HUDEP-2 (cell line): ENCODE data around the gene HBM.
"Not testable (repeated sequence)": the region's sequence is repeated elsewhere in the genome, so short reads cannot be mapped to it uniquely, and the experiment has no call there.

Source experiments
- DNase-seq, 76 experiments: peaks; one replicate each; lab custom pipeline; 2025; ENCODE audit not compliant: unreplicated experiment in 76 of 76; lab: John Stamatoyannopoulos, UW

HBM gene

DNA sequence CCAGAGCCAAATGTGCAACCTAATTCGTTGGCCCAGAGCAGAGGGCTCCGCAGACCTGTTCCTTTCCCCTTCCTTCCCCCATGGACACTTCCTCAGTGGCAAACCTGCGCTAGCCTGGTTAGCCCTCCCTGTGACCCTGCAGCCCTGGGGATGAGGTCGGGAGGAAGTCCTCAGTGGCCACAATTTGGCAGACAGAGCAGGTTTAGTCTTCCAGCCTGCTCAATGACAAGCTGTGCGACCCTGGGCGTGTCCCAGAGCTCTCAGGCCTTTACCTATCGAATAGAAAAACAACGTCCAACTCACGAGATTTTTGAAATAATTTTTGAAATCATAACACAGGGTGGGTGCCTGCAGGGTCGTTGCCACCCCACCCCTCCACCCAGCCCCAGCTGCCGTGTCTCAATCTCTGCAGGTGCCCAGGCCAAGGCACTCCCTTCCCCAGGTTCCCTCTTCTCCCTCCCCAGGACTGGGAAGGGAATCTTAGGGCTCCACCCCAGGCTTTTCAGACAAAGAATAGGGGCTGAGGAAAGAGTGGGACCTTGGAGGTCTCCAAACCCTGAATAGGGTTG lies 1.4 kb downstream of the HBM start:
- peak in 4 of 76 experiments; percentile 24 to 73 (median 34) for DNase-seq

DNA sequence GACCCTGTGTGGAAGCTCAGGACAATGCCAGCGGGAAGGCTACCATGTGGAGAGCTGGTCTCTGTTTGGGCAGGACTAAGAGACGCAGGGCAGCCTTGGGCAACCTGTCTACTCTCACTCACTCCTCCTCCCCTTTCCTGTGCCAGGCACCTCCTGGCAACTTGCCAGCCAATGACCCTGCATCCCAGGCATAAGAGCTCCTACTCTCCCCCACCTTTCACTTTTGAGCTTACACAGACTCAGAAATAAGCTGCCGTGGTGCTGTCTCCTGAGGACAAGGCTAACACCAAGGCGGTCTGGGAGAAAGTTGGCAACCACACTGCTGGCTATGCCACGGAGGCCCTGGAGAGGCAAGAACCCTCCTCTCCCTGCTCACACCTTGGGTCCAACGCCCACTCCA lies 2.6 kb downstream of the HBM start:
- peak in 8 of 76 experiments; percentile 14 to 39 (median 33) for DNase-seq

DNA sequence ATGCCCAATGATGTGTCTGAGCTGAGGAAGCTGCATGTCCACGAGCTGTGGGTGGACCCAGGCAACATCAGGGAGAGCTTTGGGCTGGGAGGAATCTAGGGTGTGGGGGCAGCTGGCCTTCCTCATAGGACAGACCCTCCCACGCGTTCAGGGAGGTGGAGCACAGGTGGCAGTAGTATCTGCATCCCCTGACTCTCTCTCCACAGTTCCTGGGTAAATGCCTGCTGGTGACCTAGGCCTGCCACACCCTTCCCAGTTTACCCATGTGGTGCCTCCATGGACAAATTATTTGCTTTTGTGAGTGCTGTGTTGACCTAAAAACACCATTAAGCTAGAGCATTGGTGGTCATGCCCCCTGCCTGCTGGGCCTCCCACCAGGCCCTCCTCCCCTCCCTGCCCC lies 3.2 kb downstream of the HBM start:
- DNase-seq = no peak

DNA sequence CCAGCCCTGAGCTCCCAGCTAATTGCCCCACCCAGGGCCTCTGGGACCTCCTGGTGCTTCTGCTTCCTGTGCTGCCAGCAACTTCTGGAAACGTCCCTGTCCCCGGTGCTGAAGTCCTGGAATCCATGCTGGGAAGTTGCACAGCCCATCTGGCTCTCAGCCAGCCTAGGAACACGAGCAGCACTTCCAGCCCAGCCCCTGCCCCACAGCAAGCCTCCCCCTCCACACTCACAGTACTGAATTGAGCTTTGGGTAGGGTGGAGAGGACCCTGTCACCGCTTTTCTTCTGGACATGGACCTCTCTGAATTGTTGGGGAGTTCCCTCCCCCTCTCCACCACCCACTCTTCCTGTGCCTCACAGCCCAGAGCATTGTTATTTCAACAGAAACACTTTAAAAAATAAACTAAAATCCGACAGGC lies 4.3 kb downstream of the HBM start:
- peak in 36 of 76 experiments; percentile 15 to 82 (median 36) for DNase-seq

DNA sequence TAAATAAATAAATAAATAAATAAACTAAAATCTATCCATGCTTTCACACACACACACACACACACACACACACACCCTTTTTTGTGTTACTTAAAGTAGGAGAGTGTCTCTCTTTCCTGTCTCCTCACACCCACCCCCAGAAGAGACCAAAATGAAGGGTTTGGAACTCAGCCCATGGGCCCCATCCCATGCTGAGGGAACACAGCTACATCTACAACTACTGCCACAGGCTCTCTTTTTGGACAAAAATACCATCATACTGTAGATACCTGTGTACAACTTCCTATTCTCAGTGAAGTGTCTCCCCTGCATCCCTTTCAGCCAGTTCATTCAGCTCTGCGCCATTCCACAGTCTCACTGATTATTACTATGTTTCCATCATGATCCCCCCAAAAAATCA lies 5.0 kb downstream of the HBM start:
- DNase-seq = no peak

DNA sequence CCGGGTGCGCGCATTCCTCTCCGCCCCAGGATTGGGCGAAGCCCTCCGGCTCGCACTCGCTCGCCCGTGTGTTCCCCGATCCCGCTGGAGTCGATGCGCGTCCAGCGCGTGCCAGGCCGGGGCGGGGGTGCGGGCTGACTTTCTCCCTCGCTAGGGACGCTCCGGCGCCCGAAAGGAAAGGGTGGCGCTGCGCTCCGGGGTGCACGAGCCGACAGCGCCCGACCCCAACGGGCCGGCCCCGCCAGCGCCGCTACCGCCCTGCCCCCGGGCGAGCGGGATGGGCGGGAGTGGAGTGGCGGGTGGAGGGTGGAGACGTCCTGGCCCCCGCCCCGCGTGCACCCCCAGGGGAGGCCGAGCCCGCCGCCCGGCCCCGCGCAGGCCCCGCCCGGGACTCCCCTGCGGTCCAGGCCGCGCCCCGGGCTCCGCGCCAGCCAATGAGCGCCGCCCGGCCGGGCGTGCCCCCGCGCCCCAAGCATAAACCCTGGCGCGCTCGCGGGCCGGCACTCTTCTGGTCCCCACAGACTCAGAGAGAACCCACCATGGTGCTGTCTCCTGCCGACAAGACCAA lies 6.7 kb downstream of the HBM start, which contains the start of gene HBA2:
Gene HBA2, plus strand, starts transcription at position 503 of the 568 bp plus-strand sequence. Its CDS starts 37 bp downstream, at position 540.
- DNase-seq = not testable (repeated sequence)

DNA sequence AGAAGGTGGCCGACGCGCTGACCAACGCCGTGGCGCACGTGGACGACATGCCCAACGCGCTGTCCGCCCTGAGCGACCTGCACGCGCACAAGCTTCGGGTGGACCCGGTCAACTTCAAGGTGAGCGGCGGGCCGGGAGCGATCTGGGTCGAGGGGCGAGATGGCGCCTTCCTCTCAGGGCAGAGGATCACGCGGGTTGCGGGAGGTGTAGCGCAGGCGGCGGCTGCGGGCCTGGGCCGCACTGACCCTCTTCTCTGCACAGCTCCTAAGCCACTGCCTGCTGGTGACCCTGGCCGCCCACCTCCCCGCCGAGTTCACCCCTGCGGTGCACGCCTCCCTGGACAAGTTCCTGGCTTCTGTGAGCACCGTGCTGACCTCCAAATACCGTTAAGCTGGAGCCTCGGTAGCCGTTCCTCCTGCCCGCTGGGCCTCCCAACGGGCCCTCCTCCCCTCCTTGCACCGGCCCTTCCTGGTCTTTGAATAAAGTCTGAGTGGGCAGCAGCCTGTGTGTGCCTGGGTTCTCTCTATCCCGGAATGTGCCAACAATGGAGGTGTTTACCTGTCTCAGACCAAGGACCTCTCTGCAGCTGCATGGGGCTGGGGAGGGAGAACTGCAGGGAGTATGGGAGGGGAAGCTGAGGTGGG lies 7.6 kb downstream of the HBM start:
- peak in 8 of 76 experiments; percentile 20 to 68 (median 32) for DNase-seq

DNA sequence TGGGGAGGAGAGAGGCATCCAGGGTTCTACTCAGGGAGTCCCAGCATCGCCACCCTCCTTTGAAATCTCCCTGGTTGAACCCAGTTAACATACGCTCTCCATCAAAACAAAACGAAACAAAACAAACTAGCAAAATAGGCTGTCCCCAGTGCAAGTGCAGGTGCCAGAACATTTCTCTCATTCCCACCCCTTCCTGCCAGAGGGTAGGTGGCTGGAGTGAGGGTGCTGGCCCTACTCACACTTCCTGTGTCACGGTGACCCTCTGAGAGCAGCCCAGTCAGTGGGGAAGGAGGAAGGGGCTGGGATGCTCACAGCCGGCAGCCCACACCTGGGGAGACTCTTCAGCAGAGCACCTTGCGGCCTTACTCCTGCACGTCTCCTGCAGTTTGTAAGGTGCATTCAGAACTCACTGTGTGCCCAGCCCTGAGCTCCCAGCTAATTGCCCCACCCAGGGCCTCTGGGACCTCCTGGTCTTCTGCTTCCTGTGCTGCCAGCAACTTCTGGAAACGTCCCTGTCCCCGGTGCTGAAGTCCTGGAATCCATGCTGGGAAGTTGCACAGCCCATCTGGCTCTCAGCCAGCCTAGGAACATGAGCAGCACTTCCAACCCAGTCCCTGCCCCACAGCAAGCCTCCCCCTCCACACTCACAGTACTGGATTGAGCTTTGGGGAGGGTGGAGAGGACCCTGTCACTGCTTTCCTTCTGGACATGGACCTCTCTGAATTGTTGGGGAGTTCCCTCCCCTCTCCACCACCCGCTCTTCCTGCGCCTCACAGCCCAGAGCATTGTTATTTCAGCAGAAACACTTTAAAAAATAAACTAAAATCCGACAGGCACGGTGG lies 8.4 kb downstream of the HBM start:
- peak in 61 of 76 experiments; percentile 26 to 96 (median 61) for DNase-seq

DNA sequence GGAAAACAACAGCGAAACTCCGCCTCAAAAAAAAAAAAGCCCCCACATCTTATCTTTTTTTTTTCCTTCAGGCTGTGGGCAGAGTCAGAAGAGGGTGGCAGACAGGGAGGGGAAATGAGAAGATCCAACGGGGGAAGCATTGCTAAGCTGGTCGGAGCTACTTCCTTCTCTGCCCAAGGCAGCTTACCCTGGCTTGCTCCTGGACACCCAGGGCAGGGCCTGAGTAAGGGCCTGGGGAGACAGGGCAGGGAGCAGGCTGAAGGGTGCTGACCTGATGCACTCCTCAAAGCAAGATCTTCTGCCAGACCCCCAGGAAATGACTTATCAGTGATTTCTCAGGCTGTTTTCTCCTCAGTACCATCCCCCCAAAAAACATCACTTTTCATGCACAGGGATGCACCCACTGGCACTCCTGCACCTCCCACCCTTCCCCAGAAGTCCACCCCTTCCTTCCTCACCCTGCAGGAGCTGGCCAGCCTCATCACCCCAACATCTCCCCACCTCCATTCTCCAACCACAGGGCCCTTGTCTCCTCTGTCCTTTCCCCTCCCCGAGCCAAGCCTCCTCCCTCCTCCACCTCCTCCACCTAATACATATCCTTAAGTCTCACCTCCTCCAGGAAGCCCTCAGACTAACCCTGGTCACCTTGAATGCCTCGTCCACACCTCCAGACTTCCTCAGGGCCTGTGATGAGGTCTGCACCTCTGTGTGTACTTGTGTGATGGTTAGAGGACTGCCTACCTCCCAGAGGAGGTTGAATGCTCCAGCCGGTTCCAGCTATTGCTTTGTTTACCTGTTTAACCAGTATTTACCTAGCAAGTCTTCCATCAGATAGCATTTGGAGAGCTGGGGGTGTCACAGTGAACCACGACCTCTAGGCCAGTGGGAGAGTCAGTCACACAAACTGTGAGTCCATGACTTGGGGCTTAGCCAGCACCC lies 9.5 kb downstream of the HBM start:
- peak in 52 of 76 experiments; percentile 13 to 85 (median 54) for DNase-seq

DNA sequence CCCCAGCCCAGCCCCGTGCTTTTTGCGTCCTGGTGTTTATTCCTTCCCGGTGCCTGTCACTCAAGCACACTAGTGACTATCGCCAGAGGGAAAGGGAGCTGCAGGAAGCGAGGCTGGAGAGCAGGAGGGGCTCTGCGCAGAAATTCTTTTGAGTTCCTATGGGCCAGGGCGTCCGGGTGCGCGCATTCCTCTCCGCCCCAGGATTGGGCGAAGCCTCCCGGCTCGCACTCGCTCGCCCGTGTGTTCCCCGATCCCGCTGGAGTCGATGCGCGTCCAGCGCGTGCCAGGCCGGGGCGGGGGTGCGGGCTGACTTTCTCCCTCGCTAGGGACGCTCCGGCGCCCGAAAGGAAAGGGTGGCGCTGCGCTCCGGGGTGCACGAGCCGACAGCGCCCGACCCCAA lies 10.2 kb downstream of the HBM start:
- DNase-seq = not testable (repeated sequence)

DNA sequence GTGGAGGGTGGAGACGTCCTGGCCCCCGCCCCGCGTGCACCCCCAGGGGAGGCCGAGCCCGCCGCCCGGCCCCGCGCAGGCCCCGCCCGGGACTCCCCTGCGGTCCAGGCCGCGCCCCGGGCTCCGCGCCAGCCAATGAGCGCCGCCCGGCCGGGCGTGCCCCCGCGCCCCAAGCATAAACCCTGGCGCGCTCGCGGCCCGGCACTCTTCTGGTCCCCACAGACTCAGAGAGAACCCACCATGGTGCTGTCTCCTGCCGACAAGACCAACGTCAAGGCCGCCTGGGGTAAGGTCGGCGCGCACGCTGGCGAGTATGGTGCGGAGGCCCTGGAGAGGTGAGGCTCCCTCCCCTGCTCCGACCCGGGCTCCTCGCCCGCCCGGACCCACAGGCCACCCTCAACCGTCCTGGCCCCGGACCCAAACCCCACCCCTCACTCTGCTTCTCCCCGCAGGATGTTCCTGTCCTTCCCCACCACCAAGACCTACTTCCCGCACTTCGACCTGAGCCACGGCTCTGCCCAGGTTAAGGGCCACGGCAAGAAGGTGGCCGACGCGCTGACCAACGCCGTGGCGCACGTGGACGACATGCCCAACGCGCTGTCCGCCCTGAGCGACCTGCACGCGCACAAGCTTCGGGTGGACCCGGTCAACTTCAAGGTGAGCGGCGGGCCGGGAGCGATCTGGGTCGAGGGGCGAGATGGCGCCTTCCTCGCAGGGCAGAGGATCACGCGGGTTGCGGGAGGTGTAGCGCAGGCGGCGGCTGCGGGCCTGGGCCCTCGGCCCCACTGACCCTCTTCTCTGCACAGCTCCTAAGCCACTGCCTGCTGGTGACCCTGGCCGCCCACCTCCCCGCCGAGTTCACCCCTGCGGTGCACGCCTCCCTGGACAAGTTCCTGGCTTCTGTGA lies 11.0 kb downstream of the HBM start, which contains the start of gene HBA1:
Gene HBA1, plus strand, starts transcription at position 204 of the 906 bp plus-strand sequence. Its CDS starts 37 bp downstream, at position 241.
- peak in 2 of 76 experiments; percentile 34 to 70 for DNase-seq

DNA sequence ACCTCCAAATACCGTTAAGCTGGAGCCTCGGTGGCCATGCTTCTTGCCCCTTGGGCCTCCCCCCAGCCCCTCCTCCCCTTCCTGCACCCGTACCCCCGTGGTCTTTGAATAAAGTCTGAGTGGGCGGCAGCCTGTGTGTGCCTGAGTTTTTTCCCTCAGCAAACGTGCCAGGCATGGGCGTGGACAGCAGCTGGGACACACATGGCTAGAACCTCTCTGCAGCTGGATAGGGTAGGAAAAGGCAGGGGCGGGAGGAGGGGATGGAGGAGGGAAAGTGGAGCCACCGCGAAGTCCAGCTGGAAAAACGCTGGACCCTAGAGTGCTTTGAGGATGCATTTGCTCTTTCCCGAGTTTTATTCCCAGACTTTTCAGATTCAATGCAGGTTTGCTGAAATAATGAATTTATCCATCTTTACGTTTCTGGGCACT lies 11.6 kb downstream of the HBM start:
- peak in 37 of 76 experiments; percentile 15 to 82 (median 47) for DNase-seq

DNA sequence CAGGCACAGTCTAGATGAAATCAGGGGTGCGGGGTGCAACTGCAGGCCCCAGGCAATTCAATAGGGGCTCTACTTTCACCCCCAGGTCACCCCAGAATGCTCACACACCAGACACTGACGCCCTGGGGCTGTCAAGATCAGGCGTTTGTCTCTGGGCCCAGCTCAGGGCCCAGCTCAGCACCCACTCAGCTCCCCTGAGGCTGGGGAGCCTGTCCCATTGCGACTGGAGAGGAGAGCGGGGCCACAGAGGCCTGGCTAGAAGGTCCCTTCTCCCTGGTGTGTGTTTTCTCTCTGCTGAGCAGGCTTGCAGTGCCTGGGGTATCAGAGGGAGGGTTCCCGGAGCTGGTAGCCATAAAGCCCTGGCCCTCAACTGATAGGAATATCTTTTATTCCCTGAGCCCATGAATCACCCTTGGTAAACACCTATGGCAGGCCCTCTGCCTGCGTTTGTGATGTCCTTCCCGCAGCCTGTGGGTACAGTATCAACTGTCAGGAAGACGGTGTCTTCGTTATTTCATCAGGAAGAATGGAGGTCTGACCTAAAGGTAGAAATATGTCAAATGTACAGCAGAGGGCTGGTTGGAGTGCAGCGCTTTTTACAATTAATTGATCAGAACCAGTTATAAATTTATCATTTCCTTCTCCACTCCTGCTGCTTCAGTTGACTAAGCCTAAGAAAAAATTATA lies 12.3 kb downstream of the HBM start:
- DNase-seq = peak in 64 of 76 experiments; percentile 31 to 96 (median 62)

DNA sequence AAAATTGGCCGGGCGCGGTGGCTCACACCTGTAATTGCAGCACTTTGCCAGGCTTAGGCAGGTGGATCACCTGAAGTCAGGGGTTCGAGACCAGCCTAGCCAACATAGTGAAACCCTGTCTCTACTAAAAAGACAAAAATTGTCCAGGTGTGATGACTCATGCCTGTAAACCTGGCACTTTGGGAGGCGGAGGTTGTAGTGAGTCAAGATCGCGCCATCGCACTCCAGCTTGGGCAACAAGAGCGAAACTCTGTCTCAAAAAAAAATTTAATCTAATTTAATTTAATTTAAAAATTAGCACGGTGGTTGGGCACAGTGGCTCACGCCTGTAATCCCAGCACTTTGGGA lies 12.9 kb downstream of the HBM start:
- peak in 49 of 76 experiments; percentile 26 to 96 (median 61) for DNase-seq

DNA sequence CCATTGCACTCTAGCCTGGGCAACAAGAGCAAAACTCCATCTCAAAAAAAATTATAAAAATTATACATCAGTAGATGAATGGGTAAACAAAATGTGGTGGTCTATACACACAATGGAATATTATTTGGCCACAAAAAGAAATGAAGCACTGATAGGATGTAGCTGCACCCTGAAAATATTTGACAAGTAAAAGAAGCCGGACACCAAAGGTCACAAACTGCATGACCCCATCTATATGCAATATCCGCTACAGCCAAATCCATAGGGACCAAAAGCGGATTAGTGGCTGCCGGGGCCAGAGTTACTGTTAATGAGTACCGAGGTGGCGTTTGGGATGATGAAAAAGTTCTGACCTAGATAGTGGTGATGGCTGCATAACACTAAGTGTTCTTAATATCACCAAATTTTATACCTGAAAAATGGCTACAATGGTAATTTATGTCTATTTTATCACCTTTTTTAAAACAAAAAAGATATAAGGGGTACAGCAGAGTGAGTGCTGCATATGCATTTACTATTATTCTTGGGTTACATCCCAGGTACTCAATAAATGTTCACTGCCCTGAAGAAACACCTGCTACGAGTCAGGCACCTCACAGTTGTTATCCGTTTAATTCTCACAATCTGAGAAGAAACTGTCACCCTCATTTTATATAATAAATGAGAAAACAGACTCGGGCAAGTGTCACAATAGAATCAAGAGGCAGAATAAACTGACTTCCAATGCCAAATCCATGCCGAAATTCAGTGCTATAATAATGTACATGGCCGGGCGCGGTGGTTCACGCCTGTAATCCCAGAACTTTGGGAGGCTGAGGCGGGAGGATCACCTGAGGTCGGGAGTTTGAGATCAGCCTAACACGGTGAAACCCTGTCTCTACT lies 13.7 kb downstream of the HBM start:
- peak in 39 of 76 experiments; percentile 7 to 76 (median 48) for DNase-seq

DNA sequence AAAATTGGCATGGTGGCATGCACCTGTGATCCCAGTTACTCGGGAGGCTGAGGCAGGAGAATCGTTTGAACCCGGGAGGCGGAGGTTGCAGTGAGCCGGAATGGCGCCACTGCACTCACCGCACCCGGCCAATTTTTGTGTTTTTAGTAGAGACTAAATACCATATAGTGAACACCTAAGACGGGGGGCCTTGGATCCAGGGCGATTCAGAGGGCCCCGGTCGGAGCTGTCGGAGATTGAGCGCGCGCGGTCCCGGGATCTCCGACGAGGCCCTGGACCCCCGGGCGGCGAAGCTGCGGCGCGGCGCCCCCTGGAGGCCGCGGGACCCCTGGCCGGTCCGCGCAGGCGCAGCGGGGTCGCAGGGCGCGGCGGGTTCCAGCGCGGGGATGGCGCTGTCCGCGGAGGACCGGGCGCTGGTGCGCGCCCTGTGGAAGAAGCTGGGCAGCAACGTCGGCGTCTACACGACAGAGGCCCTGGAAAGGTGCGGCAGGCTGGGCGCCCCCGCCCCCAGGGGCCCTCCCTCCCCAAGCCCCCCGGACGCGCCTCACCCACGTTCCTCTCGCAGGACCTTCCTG lies 14.4 kb downstream of the HBM start, which contains the start of gene HBQ1:
Gene HBQ1, plus strand, starts transcription at position 359 of the 575 bp plus-strand sequence. Its CDS starts 28 bp downstream, at position 387.
- DNase-seq = peak in 61 of 76 experiments; percentile 17 to 82 (median 60)
